ENCODE data around the gene SPIC.
"Not testable (repeated sequence)": the region's sequence is repeated elsewhere in the genome, so short reads cannot be mapped to it uniquely, and the experiment has no call there.

Gene SPIC

DNA sequence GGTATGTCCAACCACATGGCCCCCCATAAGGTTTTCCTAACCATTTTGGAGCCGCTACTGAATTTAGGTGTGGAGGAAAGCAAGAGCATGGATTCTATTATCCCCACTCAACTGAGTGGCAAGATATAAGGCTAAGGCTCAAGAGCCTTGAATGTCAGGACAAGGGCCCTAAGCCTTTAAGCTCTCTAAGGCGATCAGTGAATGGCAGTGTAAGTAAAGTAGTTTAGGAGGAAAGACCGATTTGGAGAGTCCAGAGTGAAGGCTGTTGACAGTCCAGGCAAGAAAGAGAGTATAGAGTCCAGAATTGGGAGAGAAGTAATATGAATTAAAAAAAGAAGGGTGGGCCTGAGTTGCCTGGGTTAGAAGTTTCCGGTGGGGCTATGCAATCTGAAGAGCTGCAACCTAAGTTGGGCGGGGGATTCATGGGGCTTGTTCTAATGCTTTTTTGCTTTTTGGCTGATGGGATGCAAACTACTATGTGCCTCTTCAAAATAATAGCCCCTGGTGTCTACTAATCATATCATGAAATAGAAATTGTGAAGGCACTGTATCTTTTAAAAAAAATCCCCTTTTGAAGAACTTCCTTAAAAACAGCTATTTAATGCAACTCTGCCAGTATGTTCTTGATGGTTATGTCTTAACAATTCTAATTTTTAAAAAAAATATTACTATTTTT, at the start of gene SPIC:
TSS of gene SPIC (plus strand) at position 626 of the 676 bp plus-strand sequence. CDS start 1,569 bp downstream, outside the sequence.
- no peak for DNase-seq

DNA sequence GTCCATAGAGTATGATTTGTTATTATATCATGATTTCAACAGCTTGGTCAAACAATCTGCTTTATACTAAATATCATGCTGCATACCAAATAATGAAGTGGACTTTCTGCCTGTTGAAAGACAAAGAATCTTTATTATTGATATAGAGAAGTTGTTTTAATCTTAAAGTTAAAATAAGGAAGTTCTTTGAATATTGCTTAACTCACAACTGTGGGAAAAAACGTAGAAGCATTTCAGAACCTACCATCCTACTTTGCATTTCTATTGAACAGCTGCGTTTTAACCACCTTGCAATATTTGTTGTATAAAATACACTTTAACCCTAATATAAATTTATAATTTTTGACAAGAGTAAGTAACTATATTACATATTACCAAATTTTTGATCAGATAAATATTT, 44.7 kb upstream of the SPIC start:
- no peak for DNase-seq

DNA sequence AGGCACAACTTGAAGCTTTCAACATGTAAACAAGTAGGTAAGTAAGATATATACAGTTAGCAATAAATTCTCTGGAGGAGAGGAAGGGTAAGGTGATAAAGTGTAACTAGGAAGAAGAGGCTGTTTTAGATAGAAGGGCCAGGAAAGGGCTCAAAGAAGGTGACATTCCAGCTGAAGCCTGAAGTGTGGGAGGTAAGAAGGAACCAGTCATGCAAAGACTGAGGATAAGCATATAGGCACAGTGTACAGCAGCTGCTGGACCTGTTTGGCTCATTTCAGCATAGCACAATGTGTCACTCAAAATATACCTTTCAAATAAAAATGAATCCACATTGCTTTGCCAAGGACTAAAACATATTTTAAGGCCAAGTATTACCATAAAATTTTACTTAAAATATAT, 39.0 kb upstream of the SPIC start:
- DNase-seq: no peak

DNA sequence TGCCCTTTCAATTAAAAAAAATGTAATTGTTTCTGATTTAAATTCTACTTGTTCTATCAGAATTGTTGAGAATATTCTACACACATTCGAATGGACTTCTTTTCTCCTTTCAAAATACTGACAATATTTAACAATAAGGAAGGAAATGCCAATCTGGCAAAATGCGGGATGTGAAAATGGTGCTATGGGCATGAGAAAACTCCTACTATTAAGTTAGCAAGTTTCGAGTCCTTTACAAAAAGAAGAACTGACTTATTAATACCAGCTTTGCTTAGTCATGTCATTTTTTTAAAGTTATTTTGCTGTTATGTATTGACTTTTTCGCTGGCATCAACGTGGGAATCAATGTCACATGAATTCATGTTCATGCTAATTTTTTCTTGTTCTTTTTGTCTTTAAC, 35.9 kb upstream of the SPIC start:
- DNase-seq: no peak

DNA sequence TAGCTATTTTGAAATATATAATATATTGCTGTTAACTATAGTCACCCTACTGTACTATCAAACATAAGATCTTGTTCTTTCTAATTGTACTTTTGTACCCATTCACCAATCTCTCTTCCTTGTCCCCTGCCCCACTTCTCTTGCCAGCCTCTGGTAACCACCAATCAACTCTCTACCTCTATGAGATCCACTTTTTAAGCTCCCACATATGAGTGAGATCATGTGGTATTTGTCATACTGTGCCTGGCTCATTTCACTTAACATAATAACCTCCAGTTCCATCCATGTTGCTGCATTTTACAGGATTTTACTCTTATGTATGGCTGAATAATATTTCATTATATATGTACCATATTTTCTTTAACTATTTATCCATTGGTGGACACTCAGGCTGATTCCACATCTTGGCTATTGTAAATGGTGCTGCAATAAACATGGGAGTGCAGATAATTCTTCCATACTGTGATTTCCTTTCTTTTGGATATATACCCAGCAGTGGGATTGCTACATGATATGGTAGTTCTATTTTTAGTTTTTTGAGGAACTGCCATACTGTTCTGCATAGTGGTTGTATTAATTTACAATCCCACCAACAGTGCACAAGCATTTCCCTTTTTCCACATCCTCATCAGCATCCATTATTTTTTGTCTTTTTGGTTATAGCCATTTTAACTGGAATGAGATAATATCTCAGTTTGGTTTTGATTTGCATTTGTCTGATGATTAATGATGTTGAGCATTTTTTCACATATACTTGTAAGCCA, 33.5 kb upstream of the SPIC start:
- DNase-seq: no peak

DNA sequence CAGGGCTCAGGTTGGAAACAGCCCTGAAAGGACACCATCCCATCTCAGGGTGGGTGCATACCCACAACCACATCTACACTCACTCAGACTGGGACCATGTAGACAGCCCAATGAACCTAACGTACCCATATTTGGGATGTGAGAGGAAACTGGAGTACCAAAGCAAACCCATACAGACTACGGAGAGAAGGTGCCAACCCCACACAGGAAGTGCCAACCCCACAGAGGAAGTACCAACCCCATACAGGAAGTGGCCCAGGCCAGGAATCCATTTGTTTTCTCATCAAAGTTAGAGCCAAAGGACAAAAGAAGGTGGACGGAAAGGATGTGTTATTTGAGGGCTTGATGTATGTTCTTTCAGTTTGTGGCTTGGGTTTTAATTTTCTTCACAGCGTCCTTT, 19.5 kb upstream of the SPIC start:
- peak in 1 of 2 experiments; percentile 10 for DNase-seq

DNA sequence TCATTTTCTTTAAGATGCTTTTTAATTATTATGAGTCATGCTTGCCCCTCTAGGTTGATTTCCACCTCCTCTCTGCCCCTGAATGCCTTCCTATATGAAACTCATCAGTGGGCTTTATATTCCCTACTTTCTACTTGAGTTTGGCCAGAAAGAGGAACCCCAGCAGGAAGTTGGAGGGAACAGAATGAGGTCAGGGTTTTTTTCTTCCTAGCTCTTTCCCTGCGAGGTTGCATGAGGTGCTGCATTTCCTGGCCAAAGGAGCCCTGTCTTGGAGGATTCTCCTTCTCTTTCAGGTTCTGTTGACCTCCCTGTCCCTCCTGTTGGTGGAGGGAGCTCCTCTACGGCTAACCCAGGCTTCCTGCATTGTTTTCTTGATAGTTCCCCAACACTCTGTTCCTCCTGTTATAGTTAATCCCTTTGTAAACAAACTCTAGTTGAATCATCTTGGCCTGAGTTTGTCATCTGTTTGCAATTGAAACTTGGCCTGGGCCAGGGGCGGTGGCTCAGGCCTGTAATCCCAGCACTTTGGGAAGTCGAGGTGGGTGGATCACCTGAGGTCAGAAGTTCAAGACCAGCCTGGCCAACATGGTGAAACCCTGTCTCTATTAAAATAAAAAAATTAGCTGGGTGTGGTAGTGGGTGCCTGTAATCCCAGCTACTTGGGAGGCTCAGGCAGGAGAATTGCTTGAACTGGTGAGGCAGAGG, 15.3 kb upstream of the SPIC start:
- DNase-seq: no peak

DNA sequence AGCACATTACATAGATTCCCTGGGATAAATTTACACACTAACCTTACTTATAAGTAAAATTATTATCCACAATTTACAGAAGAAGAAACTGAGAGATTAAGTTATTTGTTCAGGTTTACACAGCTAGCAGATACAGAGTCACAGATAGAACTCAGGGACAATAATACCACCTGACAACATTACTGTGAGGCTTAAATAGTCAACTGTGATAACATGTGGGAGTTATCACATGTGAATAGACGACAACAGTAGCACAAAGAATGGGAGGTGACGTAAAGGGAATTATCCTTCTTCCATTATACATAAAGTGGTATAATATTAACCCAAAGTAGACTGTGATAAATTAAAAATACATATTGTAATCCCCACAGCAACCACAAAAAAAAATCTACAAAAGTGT, 6.2 kb upstream of the SPIC start:
- no peak for DNase-seq

DNA sequence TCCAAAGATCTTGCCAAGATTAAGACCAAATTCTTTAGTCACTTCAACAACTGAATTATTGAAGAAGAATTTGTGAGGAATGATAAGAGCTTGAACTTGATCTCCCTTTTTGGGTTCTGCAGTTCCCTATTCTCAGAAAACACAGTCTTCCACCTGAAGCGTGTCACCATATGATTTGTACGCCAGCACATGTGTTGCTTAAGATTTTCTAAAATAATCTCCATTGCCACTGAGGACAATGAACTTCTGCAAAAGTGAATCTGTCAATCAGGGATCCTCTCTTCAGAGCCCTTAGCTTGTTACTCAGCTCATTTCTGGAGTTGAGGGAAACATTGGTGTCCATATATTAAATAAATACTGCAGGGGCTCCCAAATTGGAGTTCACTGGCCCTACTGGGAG, 4.2 kb upstream of the SPIC start:
- DNase-seq: no peak

DNA sequence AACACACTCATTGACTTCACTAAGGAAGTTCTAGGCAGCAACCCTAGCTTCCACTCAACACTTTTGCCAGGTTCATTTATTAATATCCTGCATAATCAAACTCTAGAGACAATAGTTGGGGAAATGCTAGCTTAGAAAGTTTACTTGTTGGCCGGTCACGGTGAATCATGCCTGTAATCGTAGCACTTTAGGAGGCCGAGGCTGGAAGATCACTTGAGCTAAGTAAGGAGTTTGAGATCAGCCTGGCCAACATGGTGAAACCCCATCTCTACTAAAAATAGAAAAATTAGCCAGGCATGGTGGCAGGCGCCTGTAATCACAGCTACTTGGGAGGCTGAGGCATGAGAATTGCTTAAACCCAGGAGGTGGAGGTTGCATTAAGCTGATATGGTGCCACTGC, 3.3 kb upstream of the SPIC start:
- DNase-seq: not testable (repeated sequence)

DNA sequence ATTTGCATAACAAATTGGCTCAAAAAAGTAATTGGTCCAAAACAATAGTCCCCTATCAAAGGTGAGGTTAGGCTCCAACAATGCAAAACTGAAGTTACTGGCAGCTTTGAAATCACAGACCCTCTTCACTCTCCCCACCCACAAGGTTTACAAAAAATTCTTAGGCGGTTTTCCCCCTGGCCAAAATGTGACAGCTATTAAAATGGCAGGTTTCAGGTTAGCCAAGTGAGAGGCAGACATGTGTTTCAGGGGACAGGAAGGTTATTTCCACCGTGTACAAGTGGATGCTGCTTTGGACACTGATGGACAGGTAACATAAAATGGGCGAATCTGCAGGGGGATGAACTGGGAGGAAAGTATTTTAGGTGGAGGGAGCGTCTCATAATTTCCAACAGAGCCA, 888 bp upstream of the SPIC start:
- no peak for DNase-seq

DNA sequence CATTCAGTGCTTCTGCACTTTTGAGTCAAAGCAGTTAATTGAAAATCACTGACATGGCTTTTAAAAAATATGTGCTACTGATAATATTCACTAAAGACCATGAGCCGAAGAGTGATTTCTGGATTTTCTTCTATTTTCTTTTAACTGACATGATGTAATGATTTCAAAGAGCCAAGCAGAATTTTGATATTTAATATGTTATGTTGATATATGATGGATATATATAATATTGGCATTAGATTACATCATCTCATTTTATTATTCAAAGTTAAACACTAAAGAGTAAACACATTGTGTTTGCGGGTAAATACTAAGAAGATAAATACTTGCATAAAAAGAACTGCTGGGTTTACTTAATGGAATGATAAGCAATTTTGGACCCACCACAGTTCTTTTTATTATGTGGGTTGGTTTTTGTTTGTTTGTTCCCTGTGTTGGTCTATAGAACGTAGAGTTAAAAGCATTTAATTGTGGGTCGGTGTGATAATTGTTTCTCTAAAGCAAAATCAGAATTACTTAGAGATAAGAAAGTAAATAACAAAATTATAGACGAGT, 692 bp downstream of the SPIC start:
- DNase-seq: no peak

DNA sequence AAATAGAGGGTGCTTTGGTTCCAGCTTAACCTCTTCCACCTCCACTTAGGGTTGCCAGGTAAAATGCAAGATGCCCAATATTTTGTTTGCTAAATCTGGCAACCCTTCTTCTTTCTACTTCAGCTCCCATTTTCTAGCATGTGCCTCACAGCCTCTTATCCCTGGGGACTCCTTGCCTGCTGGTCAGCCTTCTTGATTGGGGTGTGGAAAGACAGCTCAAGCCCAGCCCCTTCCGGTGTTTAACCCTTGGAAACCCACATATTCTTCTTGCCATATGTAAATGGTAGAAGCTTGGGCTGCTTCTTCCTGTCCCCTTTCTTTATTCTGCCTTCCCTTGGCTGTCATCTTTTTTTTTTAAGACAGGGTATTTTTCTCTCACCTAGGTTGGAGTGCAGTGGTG, 5.7 kb downstream of the SPIC start:
- no peak for DNase-seq

DNA sequence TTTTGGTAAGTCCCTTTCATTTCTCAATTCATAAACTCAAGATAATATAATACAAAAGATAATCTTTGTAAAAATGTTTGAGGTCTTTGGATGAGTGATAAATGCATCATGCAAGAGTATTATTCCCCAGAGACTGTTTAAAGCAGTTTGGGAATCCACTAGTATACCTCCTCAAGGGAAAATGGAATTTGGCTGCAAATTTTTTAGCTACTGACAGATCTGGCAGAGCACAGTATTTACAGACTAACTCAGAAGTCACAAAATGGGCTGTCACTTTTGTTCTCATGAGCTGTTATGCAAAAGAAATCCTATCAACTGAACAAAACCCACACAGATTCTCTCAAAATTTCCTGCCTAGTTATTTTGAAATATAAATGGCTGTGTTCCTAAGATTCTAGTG, 9.9 kb downstream of the SPIC start:
- no peak for DNase-seq

DNA sequence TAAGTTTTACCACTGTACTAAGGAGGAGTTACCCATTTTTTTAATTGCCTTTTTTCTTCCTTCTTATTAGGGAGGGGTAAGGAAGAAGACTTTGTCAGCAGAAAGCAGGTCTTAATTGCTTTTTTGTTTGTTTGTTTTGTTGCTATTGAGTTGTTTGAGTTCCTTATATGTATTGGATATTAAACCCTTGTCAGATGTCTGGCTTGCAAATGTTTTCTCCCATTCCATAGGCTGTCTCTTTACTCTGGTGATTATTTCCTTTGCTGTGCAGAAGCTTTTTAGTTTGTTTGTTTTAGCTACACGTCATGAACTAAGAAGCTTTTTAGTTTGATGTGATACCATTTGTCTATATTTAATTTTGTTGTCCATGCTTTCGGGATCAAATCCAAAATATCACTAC, 13.3 kb downstream of the SPIC start:
- DNase-seq: no peak

DNA sequence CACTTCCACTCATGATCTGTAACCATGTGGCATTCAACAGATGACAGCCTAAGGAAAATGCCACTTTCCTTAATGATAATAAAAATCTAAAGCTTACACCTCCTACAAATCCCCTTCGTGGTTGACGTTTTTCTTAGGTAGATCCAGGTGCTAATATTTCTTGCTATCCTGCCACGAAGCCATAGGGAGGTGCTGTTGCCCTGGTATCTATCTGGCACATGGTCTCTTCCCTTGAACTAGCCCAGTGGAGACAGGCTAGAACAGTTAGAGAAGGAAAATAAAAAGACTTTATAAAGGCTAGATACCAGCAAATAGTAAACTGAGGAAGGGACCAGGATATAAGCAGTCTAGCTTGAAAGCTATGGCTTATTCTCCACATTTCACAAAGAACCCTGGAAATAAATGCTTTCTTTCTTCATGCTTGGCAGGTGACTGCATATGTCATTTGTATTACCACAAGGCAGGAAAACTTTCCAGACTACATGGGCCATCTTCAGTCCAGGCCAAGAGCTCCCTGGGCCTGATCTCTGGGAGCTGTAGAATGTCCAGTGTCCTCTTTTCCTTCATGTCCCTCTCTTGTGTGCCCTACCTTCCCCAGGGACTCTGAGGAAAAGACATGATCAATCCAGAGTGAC, 15.3 kb downstream of the SPIC start:
- DNase-seq: no peak

DNA sequence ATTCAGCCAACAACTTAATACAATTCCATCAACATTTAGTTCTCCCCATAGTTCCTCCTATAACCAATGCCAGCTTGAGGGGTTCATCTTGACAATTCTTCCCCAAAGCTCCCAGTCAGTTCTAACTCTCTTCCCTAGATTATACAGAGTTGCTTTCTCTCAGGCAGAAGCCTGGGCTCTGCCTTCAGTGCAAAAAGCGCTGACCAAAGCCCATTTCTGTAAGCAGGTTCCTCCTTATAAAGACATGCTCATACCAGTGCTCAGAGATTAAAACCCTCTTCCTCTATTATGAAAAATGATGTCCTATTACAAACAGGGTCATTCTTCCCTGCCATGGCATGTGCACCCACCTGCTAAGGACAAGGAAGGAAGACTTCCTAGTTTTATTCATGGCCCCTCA, 16.2 kb downstream of the SPIC start:
- DNase-seq: no peak

DNA sequence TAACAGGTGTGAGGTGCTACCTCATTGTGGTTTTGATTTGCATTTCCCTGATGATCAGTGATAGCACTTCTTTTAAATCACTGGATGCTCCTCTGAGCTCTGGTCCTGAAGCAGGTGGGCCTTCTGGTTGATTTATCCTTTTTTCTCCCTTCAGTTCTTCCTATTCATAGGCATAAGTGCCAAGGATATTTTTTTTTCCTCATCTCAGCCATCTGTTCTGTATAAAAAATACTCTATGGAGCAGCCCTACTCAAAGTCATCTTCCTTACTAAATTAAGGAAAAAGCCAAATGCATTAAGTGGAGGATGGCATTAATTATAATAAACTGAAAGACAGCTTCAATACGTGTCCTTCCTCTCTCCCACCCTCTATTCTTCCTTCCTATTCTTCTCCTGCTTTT, 18.4 kb downstream of the SPIC start:
- DNase-seq: no peak

DNA sequence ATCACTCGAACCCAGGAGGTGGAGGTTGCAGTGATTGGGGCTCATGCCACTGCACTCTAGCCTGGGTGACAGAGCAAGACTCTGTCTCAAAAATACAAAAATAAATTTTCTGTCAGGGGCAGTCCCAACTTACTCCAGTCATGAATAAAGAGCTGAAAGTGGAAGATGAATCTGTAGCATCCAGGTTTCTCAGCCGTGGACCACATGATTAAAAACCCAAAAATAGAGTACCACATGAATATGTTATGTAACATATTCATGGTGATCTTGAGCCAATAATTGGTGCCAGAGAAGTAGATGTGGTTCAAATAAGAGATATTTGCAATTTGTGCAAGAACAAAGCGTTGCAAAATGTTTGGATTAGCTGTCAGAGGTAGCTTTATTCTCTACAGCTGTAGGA, 23.1 kb downstream of the SPIC start:
- DNase-seq: no peak

DNA sequence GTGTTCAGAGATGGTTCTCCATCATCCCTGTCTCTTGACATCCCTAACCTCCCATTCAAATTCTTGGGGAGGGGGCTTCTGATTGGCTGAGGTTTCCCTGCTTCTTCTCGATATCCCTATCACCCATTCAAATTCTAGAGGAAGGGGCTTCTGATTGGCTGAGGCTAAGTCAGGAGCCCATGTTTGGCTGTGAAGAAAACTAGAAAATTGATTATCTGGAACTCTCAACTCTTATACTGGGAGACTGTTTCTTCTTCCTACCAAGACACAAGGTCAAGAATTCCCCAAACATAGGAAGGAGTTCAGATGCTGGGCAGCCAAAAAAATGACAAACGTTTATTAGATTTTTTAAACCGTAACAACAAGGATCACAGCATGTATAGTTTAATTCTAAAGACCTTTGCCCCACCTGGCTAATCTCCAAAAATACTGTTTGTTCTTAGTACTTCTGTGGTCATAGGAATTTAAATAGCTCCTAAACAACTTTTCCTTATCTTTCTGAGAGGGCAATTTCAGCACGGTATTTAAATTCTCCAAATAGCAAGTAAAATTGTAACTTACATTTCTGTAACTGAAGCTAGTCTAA, 26.4 kb downstream of the SPIC start:
- DNase-seq: no peak

DNA sequence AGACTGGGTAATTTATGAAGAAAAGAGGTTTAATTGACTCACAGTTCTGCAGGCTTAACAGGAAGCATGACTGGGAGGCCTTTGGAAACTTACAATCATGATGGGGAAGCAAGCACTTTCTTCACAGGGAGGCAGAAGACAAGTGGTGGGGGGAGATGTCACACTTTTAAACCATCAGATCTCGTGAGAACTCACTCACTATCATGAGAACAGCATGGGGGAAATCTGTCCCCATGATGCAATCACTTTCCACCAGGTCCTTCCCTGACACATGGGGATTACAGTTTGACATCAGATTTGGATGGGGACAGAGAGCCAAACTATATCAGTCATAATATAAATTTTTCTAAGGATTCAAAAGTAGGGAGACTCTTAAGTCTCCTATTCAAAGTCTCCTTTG, 46.0 kb downstream of the SPIC start:
- DNase-seq: no peak

DNA sequence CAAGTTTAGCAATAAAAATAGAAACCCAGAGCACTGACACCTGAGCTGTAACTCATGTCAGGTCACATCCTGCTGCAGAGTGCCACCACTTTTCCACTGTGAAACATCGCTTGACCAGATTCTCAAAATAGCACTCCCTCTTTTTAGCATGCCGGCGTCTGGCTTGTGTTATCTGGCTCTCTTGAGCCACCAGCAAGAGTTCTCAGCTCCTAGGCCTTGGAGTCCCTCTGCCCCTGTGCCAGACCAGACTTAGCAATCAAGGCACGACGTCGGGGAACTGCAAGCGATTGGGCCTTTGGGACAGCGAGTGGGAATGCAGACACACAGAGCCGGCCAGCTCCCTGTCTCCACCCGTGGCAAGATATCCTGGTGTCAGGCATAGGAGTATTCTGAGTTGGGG, 52.5 kb downstream of the SPIC start:
- DNase-seq: no peak
